ENCODE results near the gene CYB561D2.

- TF ChIP-seq CTCF (IDR thresholded peaks at IDR 0.05; ENCODE audit: poor library complexity, severe bottlenecking) (no peak), EZH2 (IDR thresholded peaks at IDR 0.05; ENCODE audit: borderline replicate concordance, insufficient read depth, low read length, poor library complexity, severe bottlenecking) (no peak), EP300 (conservative IDR thresholded peaks at IDR 0.05; ENCODE audit: poor library complexity, severe bottlenecking) (no peak)
Measured at GRCh38 chr3:50392101-50392715, 41.5 kb downstream of the CYB561D2 start.

Data from neural cell (in vitro differentiated cells).